A549 treated with AZD9567 at 1 μM for 4 hours (cell line): ENCODE results near the gene EPHB2. TPM values are rescaled to one million over a fixed set of nuclear protein-coding genes. Genes with fewer than 3 reads are reported as not detected.

ENCODE experiments used
- total RNA-seq: library from RNA; stranded (reverse); fragments of 200-300 nt; extraction: Qiagen RNA extraction; gene quantifications from 5 replicates; pipeline ENCODE4 v1.2.3, GENCODE V29; 2022; ENCODE audit not compliant: insufficient read depth

The EPHB2 gene
- total RNA-seq = 34.7 to 40.0 TPM (median 35.7 TPM) in 5 replicates

GRCh38 chr1:22710701-22711049 lies at the start of gene EPHB2:
Gene EPHB2 (plus strand): TSS chr1:22710839. CDS start chr1:22710983, 144 bp downstream.

Other genes starting within 250 kb of the EPHB2 start
- gene EPHA8, start 147.3 kb upstream of the EPHB2 start, total RNA-seq = 0.05 to 0.10 TPM (median 0.06 TPM) in 3 of 5 replicates, not detected in the others
- gene C1QA, start 74.2 kb upstream of the EPHB2 start, total RNA-seq = not detected in 5 replicates
- gene C1QC, start 67.2 kb upstream of the EPHB2 start, total RNA-seq = not detected in 5 replicates
- not detected in 5 replicates for gene C1QB, start 57.6 kb upstream of the EPHB2 start, total RNA-seq